GM12878 (cell line): Measurements from ENCODE around the gene COPZ2. TPM values are rescaled to one million over a fixed set of nuclear protein-coding genes. Genes with fewer than 3 reads are reported as not detected.
A peak's percentile ranks its signal among the peaks of the same experiment; 100 is the strongest.

Experiments used
- BCL11A ChIP-seq: IDR thresholded peaks from 2 replicates; pipeline ENCODE4 v1.6.1; 2011; ENCODE audit warnings: low read depth, low read length
- BHLHE40 ChIP-seq, 2 experiments: fragments of 450-650 bp in 1 of 2; IDR thresholded peaks; 2 replicates each; pipeline ENCODE4 v1.6.1; 2011 to 2017; ENCODE audit warnings: low read depth in 2 of 2, borderline replicate concordance in 1 of 2, improper control_type of control experiment in 1 of 2, low read length in 1 of 2, mild to moderate bottlenecking in 1 of 2
- BMI1 ChIP-seq: fragments of 450-650 bp; IDR thresholded peaks from 2 replicates; pipeline ENCODE4 v1.6.1; 2016; ENCODE audit warnings: mild to moderate bottlenecking, moderate library complexity, borderline replicate concordance
- CBX3 ChIP-seq: fragments of 200-600 bp; sonication (generic); IDR thresholded peaks from 2 replicates; pipeline ENCODE4 v1.6.1; 2016; ENCODE audit warnings: low read depth, borderline replicate concordance
- CHD1 ChIP-seq: IDR thresholded peaks from 2 replicates; pipeline ENCODE4 v1.6.1; 2012; ENCODE audit warnings: low read depth, low read length, improper control_type of control experiment
- E2F8 ChIP-seq: fragments of 450-650 bp; IDR thresholded peaks from 2 replicates; pipeline ENCODE4 v1.6.1; 2018; ENCODE audit warnings: mild to moderate bottlenecking, low read depth, moderate library complexity; ENCODE audit not compliant: partially characterized antibody
- FOS ChIP-seq: IDR thresholded peaks from 3 replicates; pipeline ENCODE4 v1.6.1; 2011; ENCODE audit warnings: borderline replicate concordance; ENCODE audit not compliant: insufficient read length; ENCODE audit errors: extremely low read depth
- JUNB ChIP-seq: IDR thresholded peaks from 2 replicates; pipeline ENCODE4 v1.6.1; 2016; ENCODE audit warnings: antibody characterized with exemption, mild to moderate bottlenecking
- NFXL1 ChIP-seq: fragments of 450-650 bp; IDR thresholded peaks from 2 replicates; pipeline ENCODE4 v1.6.1; 2017; ENCODE audit warnings: antibody characterized with exemption, mild to moderate bottlenecking, borderline replicate concordance
- NFYA ChIP-seq: IDR thresholded peaks from 2 replicates; pipeline ENCODE4 v1.6.1; 2011; ENCODE audit warnings: low read depth, mild to moderate bottlenecking, low read length, improper control_type of control experiment, borderline replicate concordance
- NR2F1 ChIP-seq: fragments of 450-650 bp; conservative IDR thresholded peaks from 2 replicates; pipeline ENCODE4 v1.6.1; 2017; ENCODE audit warnings: mild to moderate bottlenecking
- PAX8 ChIP-seq: fragments of 450-650 bp; IDR thresholded peaks from 2 replicates; pipeline ENCODE4 v1.6.1; 2017; ENCODE audit warnings: mild to moderate bottlenecking, moderate library complexity
- POLR2A ChIP-seq: IDR thresholded peaks from 2 replicates; pipeline ENCODE4 v1.6.1; 2011; ENCODE audit warnings: low read depth, mild to moderate bottlenecking, low read length
- RELA ChIP-seq: fragments of 450-650 bp; IDR thresholded peaks from 2 replicates; pipeline ENCODE4 v1.8.0; 2014; ENCODE audit warnings: borderline replicate concordance; ENCODE audit not compliant: partially characterized antibody
- RUNX3 ChIP-seq: IDR thresholded peaks from 2 replicates; pipeline ENCODE4 v1.6.1; 2012; ENCODE audit warnings: low read length, inconsistent platforms
- SMARCA5 ChIP-seq: fragments of 450-650 bp; IDR thresholded peaks from 2 replicates; pipeline ENCODE4 v1.6.1; 2017; ENCODE audit warnings: mild to moderate bottlenecking
- SUZ12 ChIP-seq: fragments of 200-600 bp; sonication (generic); IDR thresholded peaks from one replicate; pipeline ENCODE4 v1.6.1; 2018; ENCODE audit warnings: antibody characterized with exemption, mild to moderate bottlenecking; ENCODE audit not compliant: unreplicated experiment
- ZNF207 ChIP-seq: fragments of 450-650 bp; IDR thresholded peaks from 2 replicates; pipeline ENCODE4 v1.6.1; 2014; ENCODE audit warnings: antibody characterized with exemption, mild to moderate bottlenecking, borderline replicate concordance
- polyA plus RNA-seq, 11 experiments: library from polyadenylated mRNA; depleted of rRNA in 4 of 11; unstranded in 6 of 11; stranded (reverse) in 5 of 11; fragments of >200 nt; fragmentation: Nextera tagmentation in 4 of 11; fragmentation: Illumina TruSeq in 1 of 11; extraction: Ambion mirVana in 4 of 11; extraction: Trizol in 1 of 11; gene quantifications; 1 replicate in 1 of 11; 2 replicates in 10 of 11; pipeline versions ENCODE4 v1.2.1 to v1.2.3, GENCODE V29; 2011 to 2016; ENCODE audit warnings: inconsistent platforms in 2 of 11, missing spikeins in 2 of 11, low read depth in 1 of 11
- total RNA-seq, 4 experiments: library from RNA; depleted of rRNA in 3 of 4; stranded (reverse); fragments of >200 nt in 3 of 4; fragmentation: Illumina TruSeq in 1 of 4; extraction: Trizol in 1 of 4; gene quantifications; 2 replicates each; pipeline versions ENCODE4 v1.2.1 to v1.2.3, GENCODE V29; 2013 to 2021
- TF ChIP-seq, protein P1 (sequence below): fragments of 450-650 bp; IDR thresholded peaks from 2 replicates; pipeline ENCODE4 v1.6.1; 2017; ENCODE audit warnings: mild to moderate bottlenecking, moderate library complexity
- TF ChIP-seq, protein P2 (sequence below): fragments of 450-650 bp; IDR thresholded peaks from 2 replicates; pipeline ENCODE4 v1.6.1; 2016; ENCODE audit warnings: mild to moderate bottlenecking, moderate library complexity, borderline replicate concordance

COPZ2 gene
- total and polyA plus RNA-seq, 10 of the 15 experiments (the other 5 are each of a cell fraction or from before 2014, with no cell fraction given), result 0.20 to 4.3 (median 2.6) TPM

- TF ChIP-seq, protein P1, sequence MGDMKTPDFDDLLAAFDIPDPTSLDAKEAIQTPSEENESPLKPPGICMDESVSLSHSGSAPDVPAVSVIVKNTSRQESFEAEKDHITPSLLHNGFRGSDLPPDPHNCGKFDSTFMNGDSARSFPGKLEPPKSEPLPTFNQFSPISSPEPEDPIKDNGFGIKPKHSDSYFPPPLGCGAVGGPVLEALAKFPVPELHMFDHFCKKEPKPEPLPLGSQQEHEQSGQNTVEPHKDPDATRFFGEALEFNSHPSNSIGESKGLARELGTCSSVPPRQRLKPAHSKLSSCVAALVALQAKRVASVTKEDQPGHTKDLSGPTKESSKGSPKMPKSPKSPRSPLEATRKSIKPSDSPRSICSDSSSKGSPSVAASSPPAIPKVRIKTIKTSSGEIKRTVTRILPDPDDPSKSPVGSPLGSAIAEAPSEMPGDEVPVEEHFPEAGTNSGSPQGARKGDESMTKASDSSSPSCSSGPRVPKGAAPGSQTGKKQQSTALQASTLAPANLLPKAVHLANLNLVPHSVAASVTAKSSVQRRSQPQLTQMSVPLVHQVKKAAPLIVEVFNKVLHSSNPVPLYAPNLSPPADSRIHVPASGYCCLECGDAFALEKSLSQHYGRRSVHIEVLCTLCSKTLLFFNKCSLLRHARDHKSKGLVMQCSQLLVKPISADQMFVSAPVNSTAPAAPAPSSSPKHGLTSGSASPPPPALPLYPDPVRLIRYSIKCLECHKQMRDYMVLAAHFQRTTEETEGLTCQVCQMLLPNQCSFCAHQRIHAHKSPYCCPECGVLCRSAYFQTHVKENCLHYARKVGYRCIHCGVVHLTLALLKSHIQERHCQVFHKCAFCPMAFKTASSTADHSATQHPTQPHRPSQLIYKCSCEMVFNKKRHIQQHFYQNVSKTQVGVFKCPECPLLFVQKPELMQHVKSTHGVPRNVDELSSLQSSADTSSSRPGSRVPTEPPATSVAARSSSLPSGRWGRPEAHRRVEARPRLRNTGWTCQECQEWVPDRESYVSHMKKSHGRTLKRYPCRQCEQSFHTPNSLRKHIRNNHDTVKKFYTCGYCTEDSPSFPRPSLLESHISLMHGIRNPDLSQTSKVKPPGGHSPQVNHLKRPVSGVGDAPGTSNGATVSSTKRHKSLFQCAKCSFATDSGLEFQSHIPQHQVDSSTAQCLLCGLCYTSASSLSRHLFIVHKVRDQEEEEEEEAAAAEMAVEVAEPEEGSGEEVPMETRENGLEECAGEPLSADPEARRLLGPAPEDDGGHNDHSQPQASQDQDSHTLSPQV, result no peak
- no peak for TF ChIP-seq CBX3
- peak; percentile 26 for TF ChIP-seq RELA
- TF ChIP-seq ZNF207, result peak; percentile 92
- 0 out of 2 replicates have a peak, but pooled peaks have one; percentile 17 for TF ChIP-seq CHD1
- peak; percentile 98 for TF ChIP-seq RUNX3
- TF ChIP-seq JUNB, result no peak
- no peak for TF ChIP-seq E2F8
- TF ChIP-seq BMI1, result no peak
- peak; percentile 58 for TF ChIP-seq NR2F1
- TF ChIP-seq BHLHE40 (IDR thresholded peaks at IDR 0.05; ENCODE audit: borderline replicate concordance in 1 of 2, low read depth in 2 of 2, low read length in 1 of 2), result peak in 1 of 2 experiments; percentile 74; a peak in 1 of 4 replicates
- no peak for TF ChIP-seq SUZ12
- no peak for TF ChIP-seq PAX8
- peak; percentile 35; the same call in 1 of the 2 replicates for TF ChIP-seq BCL11A
- TF ChIP-seq, protein P2, sequence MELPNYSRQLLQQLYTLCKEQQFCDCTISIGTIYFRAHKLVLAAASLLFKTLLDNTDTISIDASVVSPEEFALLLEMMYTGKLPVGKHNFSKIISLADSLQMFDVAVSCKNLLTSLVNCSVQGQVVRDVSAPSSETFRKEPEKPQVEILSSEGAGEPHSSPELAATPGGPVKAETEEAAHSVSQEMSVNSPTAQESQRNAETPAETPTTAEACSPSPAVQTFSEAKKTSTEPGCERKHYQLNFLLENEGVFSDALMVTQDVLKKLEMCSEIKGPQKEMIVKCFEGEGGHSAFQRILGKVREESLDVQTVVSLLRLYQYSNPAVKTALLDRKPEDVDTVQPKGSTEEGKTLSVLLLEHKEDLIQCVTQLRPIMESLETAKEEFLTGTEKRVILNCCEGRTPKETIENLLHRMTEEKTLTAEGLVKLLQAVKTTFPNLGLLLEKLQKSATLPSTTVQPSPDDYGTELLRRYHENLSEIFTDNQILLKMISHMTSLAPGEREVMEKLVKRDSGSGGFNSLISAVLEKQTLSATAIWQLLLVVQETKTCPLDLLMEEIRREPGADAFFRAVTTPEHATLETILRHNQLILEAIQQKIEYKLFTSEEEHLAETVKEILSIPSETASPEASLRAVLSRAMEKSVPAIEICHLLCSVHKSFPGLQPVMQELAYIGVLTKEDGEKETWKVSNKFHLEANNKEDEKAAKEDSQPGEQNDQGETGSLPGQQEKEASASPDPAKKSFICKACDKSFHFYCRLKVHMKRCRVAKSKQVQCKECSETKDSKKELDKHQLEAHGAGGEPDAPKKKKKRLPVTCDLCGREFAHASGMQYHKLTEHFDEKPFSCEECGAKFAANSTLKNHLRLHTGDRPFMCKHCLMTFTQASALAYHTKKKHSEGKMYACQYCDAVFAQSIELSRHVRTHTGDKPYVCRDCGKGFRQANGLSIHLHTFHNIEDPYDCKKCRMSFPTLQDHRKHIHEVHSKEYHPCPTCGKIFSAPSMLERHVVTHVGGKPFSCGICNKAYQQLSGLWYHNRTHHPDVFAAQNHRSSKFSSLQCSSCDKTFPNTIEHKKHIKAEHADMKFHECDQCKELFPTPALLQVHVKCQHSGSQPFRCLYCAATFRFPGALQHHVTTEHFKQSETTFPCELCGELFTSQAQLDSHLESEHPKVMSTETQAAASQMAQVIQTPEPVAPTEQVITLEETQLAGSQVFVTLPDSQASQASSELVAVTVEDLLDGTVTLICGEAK, result peak; percentile 91
- TF ChIP-seq POLR2A, result peak; percentile 96
- TF ChIP-seq NFXL1, result no peak
- peak; percentile 71 for TF ChIP-seq FOS
- TF ChIP-seq SMARCA5, result peak; percentile 68; the same call in 1 of the 2 replicates
- peak; percentile 77 for TF ChIP-seq NFYA
Observed at GRCh38 chr17:48047741-48048383, 10.3 kb upstream of the COPZ2 start, which contains the start of gene NFE2L1 (continued).
